SIG-M5 (cell line): Measurements from ENCODE around the gene KRT33B.

Experiments
- DNase-seq: peaks from one replicate; lab custom pipeline; 2025; lab: John Stamatoyannopoulos, UW

KRT33B gene

DNA sequence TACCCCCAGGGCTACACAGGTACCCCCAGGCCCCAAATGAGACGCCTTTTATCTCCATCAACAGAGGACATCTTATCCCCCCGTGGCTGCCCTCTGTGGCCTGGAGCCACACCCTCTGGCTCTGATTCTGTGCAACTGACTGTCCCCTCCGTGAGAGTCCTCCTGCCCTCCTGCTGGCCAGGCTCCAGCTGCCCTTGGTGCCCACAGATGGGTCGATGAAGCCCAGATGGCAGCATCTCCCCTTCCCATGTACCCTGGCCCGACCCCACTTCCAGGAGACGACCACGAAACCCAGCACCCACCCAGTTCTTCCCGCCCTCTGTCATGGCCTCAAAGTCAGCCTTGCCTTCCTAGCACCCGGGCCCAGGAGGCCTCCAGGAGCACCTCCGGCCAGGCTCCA, 44.5 kb downstream of the KRT33B start:
- DNase-seq: no peak

- no peak for DNase-seq
Measured at GRCh38 chr17:41324180-41325075, 45.2 kb downstream of the KRT33B start.

DNA sequence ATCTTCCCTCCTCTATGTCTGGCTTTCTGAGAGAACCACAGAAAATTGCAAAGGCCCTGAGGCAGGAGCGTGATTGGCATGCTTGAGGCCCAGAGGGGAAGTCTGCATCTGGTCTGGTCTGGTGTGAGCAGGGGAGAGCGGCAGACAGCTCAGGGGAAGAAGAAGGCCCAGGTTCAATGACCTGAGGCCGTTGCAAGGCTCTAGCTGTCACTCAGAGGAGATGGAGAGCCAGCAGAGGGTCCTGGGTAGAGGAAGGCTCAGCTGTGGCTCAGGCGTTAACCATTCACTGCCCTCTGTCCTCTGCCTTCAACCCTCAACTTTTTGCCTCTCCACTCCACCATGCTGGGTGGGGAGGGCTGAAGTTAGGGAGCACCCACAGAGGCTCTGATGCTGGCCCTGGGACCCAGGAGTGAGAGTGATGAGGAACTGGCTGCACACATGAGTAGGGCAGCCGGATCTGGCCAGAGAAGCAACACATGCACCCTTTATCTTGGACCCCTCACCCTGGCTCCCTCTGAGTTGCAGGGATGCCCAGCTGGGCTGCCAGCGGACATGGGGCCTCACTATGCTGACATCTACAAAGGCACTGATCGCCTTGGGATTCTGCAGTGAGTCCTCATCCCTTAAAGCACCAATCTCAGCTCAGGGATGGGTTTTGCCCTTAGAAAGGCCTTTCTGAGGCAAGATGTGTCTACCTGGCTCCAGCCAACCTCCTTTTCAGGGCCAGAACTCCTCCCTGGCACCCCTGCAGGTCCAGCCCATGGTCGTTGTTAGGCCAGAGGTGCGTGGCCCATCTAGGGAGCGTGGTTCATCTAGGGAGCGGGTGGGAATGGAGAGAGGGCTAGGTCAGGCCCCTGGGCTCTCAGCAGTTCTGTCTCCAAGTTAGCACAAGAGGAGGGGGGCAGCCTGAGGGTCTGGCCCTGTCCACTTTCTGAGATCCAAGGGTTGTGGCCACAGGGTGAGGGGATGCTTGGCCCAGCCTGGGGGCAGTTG, 46.4 kb downstream of the KRT33B start:
- no peak for DNase-seq

DNA sequence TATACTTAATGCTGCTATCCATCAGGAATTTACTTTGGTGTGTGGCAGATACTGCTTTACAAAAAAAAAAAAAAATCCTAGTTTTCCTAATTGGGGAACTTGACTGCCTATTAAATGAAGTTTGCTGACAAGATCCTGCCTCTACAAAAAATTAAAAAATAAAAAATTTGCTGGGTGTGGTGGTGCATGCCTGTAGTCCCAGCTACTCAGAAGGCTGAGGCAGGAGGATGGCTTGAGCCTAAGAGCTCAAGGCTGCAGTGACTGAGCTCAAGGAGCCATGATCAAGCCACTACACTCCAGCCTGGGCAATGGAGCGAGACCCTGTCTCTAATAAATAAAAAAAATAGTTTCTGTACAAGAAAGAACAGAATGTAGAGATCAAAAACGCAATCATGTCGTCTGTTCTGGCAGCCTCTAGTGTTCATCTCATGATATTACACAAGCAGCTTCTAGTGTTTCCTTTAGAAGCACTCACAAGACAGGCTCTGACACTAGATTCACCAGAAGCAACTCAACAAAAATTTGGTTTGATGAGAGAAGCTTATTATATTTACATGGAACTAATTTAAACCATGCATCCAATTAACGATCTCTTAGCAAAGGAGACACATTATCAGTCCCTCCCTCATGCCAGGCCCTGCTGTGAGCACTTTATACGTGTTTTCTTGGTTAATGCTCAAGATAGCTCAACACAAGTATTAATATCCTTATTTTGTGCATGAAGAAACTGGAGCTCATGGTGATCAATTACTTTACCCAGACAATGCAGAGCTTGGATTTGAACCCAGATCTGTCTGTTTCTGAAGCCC, 47.3 kb downstream of the KRT33B start:
- no peak for DNase-seq

DNA sequence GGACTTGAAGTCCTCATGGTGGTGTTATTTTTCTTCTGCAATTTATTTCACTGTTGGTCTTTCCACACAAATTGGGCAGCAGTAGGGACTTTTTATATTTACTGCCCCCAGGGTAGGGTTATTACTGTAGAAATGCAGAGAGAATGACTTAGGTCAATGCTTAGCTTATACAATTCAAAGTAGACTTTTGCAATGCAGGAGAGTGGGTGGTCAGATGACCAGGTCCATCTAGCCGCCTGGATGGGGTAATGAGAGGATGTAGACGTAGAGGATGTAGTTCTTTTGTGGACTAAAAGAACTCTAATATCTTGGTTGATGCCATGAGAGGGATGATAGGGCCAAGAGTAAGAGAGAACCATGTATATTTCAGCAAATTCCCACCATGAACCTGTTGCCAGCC, 51.4 kb downstream of the KRT33B start:
- DNase-seq: no peak

DNA sequence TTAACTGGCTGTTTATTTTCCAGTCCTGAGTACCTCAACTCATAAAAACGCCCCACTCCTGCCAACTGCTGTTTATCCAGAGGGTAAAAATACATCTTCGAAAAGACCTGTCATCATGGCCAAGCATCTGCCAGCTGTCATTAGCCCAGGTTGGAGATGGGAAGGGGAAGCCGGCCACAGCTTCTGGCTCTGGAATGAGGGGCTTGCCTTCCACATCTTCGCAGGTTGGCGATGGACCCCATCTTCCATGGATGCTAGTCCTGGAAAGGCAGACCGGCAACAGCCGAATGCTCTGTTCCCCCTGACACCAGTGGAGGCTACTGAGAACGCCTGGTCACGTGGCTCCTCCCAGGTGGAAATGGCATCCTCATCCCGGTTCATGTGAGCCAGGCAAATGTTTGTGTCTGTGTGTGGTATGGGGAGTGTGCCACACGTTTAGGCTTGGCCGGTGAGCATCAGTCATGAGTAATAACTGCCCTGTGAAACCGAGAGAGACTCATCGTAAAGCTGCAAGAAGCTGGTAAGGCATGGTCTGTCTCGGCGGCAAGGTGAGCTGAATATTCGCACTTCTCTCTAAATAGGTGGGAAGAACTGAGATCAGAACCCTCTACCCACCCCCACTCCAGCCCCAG, 53.7 kb downstream of the KRT33B start:
- no peak for DNase-seq

- DNase-seq: no peak
Measured at GRCh38 chr17:41315204-41315794, 54.3 kb downstream of the KRT33B start, which contains the start of gene KRTAP17-1. KRTAP17-1 (minus strand) TSS chr17:41315710; CDS start chr17:41315650, 60 bp downstream.
